ENCODE measurements around the gene DMRTC2.

The DMRTC2 gene

DNA sequence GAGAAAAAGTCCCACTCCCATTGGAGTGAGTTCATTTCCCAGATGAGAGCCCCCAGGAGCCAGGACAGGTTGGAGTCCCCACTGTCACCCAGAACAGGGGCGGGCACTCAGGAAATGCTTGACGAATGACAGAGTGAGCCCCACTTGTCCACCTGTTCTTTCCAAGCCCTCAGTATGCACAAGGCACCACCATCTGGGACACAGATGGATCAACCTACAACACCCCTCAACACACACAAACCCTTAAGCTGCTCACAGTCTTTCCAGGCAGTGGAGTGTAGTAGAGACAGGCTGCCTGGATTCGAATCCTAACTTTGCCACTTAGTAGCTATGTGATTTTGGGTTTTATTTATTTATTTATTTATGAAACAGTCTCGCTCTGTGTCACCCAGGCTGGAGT, 46.1 kb downstream of the DMRTC2 start:
- no peak for DNase-seq (ENCODE audit: low read depth in 2 of 2)

DNA sequence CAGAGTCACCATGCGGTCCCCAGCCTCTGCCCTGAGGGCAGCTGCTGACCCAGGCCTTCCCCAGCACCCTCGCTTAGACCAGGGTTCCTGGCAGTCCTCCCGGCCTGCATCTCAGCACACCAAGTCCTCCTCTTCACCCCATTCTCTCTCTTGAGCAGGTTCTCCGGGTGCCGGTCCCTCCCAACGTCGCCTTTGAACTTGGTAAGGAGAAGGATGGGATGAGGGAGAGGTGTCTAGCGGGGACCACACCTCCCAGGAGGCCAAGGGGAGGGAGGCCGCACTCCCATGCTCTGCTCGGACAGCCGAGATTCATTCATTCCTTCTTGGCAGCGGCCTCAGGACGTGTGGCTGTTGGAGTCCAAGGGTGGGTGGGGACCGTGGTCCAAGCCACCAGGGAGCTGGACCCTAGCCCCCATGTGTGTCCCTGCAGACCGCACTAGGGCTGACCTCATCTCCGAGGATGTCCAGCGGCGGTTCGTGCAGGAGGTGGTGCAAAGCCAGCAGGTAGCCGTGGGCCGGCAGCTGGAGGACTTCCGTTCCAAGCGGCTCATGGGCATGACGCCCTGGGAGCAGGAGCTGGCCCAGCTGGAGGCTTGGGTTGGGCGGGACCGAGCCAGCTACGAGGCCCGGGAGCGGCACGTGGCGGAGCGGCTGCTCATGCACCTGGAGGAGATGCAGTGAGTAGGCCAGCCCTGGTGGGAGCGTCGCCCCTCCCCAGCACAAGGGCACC, 47.5 kb downstream of the DMRTC2 start:
- no peak for DNase-seq (ENCODE audit: low read depth in 2 of 2)

DNA sequence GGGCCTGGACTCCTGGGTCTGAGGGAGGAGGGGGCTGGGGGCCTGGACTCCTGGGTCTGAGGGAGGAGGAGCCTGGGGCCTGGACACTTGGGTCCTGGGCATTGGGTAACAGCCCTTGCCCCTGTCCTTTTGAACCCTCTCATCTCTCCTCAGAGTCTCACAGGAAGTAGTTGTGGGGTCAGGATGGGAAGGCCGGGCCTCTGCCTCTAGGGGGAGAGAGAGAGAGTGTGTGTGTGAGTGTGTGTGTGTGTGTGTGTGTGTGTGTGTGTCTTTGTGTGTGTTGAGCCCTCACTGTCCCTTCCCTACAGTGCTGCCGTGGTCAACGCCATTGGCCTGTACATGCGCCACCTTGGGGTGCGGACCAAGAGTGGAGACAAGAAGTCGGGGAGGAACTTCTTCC, 49.1 kb downstream of the DMRTC2 start:
- no peak for DNase-seq (ENCODE audit: low read depth in 2 of 2)

DNA sequence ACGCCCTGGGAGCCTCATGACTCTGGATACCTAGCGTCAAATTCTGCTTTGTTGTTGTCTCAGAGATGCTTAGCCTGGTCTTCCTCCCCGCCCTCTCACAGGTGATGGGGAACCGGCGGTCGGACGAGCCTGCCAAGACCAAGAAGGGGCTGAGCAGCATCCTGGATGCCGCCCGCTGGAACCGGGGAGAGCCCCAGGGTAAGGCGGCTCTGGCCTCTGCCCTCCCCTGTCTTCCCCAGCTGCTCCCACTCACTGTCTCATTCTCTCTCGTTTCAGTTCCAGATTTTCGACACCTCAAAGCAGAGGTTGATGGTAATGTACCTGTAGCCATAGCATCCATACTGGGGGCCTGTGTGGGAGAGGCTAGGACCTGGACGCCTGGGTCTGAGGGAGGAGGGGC, 49.5 kb downstream of the DMRTC2 start:
- no peak for DNase-seq (ENCODE audit: low read depth in 2 of 2)

DNA sequence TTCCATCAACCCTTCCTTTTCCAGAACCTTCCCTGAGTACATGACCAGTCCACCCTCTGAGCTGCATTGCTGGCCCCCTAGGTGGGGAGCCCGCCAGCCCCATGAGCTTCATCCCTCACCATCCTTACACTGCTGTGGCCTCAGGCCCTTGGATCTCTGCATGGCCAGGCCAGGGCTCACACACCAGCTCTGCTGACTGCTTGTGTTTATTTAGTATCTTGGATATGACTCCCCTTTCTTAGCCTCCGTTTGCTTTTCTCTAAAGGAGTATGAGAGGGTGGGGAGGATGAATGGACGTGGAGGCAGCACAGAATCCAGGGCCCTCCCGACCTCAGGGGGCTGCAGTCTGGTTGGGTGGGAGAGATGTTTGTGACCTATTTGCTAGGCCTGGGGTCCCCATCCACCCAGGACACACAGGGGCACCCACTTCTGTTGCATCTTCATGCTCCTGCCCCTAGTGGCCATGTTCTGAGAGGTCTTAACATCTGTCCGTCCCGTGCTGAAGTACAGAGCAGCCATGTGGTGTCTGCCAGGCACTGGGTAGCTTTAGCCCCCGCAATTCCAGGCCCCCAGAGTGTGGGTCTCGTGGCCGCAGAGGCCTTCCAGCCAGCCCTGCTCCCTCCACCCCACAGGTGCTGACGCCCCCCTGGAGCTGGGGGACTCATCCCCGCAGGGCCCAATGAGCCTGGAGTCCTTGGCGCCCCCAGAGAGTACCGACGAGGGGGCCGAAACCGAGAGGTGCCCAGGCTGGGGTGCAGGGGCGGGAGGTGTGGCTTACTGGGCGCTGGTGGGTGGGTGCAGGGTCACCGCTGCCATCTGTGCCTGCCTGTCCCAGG, 51.1 kb downstream of the DMRTC2 start:
- no peak for DNase-seq (ENCODE audit: low read depth in 2 of 2)

DNA sequence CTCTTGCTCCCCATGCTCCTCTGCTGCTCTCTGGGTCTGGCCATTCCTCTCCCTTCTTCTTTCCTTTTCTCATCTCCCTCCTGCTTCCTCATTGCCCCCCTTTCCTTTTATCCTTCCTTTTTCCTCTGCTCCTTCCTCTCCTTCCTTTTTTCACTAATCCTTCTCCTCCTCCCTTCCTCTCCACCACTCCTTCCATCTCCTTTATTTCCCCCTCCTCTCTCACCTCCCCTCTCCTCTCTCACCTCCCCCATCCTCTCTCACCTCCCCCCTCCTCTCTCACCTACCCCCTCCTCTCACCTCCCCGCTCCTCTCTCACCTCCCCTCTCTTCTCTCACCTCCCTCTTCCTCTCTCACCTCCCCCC, 51.7 kb downstream of the DMRTC2 start:
- DNase-seq (ENCODE audit: low read depth in 2 of 2), result no peak

DNA sequence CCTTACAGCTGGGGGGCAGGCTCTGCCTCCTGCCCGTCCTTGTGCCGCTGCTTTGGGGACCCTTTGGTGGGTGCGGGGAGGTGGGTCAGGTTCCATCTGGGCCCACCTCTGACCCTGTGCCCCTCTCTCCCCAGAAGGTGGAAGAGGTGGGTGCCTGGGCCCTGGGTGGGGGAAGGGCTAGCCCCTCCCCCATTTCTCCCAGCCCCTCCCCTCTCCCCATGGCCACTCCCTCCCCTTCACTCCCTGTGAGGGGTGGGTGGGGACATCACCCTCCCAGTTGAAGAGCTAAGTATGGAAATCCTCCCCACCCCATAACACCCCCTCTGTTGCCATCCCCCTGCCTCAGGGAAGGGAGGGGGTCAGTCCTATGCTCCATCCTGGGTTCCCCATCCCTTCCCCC, 52.3 kb downstream of the DMRTC2 start:
- DNase-seq (ENCODE audit: low read depth in 2 of 2), result no peak

DNA sequence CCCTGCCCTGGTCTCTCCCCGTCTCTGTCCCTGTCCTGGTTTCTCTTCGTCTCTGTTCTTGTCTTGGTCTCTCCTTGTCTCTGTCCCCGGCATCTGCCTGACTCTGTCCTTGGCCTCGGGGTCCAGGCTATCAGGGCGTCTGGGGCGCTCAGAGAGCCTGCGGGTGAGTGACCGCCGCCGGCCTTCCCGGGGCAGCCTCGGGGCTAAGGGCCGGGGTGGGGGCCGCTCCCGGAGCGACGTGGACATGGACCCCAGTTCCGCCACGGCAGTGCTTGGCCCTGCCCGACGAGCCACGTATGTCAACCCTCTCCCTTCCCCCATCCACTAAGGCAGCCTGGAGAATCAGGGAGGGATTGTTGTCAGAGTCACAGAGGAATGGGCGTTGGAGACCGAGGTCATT, 53.0 kb downstream of the DMRTC2 start:
- no peak for DNase-seq (ENCODE audit: low read depth in 2 of 2)

DNA sequence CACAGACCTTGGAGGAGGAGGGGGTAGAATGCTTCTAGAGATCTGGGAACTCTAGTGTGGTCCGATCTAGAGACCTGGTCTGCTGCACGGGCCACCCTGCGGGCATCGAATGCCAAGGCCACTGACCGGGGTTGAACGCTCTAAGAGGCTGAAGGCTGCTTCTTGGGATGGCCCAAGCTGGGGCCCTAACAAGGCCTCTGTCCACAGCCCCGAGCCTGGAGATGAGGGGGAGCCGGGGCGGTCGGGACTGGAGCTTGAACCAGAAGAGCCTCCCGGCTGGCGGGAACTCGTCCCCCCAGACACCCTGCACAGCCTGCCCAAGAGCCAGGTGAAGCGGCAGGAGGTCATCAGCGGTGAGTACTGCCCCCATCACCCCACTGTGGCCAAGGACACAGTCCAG, 53.4 kb downstream of the DMRTC2 start:
- DNase-seq (ENCODE audit: low read depth in 2 of 2), result no peak
